Heart left ventricle (tissue), 16 donors: ENCODE measurements around the gene TTBK1. TPM values are rescaled to one million over a fixed set of nuclear protein-coding genes. Genes with fewer than 3 reads are reported as not detected.

Source experiments
- ATAC-seq, 4 donors: fragments of 200-7000 bp; cut with Tn5 transposase; one replicate each; pipeline ENCODE4 v1.9.1; 2020 to 2022; ENCODE audit warnings: moderate library complexity in 4 of 4, mild to moderate bottlenecking in 3 of 4, moderate number of reproducible peaks in 1 of 4
- DNase-seq, 5 donors: peaks; one replicate each; pipeline ENCODE4 v3.0.0-alpha.2; 2020
- H3K27ac ChIP-seq, 12 donors: fragments of 200-600 bp; sonication (generic) in 4 of 12; one replicate each; pipeline versions ENCODE4 v1.5.0 to v1.8.0; 2016 to 2022; ENCODE audit warnings: mild to moderate bottlenecking in 2 of 12
- H3K27me3 ChIP-seq, 9 donors: fragments of 200-600 bp; sonication (generic) in 2 of 9; one replicate each; pipeline versions ENCODE4 v1.5.1 to v1.8.0; 2016 to 2022; ENCODE audit warnings: mild to moderate bottlenecking in 3 of 9
- H3K36me3 ChIP-seq, 9 donors: fragments of 200-600 bp; sonication (generic) in 2 of 9; one replicate each; pipeline versions ENCODE4 v1.5.0 to v1.8.0; 2018 to 2022; ENCODE audit warnings: mild to moderate bottlenecking in 2 of 9
- H3K4me1 ChIP-seq, 12 donors: fragments of 200-600 bp; sonication (generic) in 4 of 12; one replicate each; pipeline versions ENCODE4 v1.5.0 to v1.8.0; 2016 to 2022; ENCODE audit warnings: mild to moderate bottlenecking in 3 of 12
- H3K4me3 ChIP-seq, 12 donors: fragments of 200-600 bp; sonication (generic) in 4 of 12; one replicate each; pipeline versions ENCODE4 v1.5.0 to v1.8.0; 2017 to 2022; ENCODE audit warnings: mild to moderate bottlenecking in 9 of 12, moderate library complexity in 4 of 12
- H3K9me3 ChIP-seq, 12 donors: fragments of 200-600 bp; sonication (generic) in 4 of 12; one replicate each; pipeline versions ENCODE4 v1.5.0 to v1.8.0; 2016 to 2022; ENCODE audit warnings: mild to moderate bottlenecking in 1 of 12
- POLR2A ChIP-seq, 2 donors: fragments of 450-650 bp; IDR thresholded peaks; one replicate each; pipeline ENCODE4 v1.6.1; 2017; ENCODE audit warnings: antibody characterized with exemption in 2 of 2, mild to moderate bottlenecking in 2 of 2, moderate library complexity in 2 of 2
- WGBS, 4 donors: extraction: QIAGEN DNeasy Blood & Tissue Kit in 2 of 4; methylation state at CpG; one replicate each; pipeline versions ENCODE4 v1.1.5 to v1.1.7; 2013 to 2018; 5-methylcytosine and 5-hydroxymethylcytosine counted together
- intact Hi-C, 10 donors: fragments of 100-400 bp; cut with DNase I; formaldehyde crosslinking; loops; one replicate each; pipeline versions ENCODE4 v1.11.1 to v1.14.2; 2022
- polyA plus RNA-seq, 2 donors: library from polyadenylated mRNA; stranded (reverse); fragments of 200-250 nt; gene quantifications; one replicate each; pipeline ENCODE4 v1.2.3, GENCODE V29; 2013
- total RNA-seq, 9 donors: library from RNA; depleted of rRNA in 2 of 9; stranded (reverse); fragments of >200 nt in 2 of 9; fragmentation: NEBNext Ultra II Directional in 3 of 9; extraction: Animal tissue kit (Norgen Biotek cat#: 25700) in 3 of 9; gene quantifications; one replicate each; pipeline versions ENCODE4 v1.1.0 to v1.2.4, GENCODE V29; 2016 to 2023
- TF ChIP-seq, protein P1 (sequence below), 12 donors: fragments of 200-600 bp; sonication (generic) in 4 of 12; IDR thresholded peaks; one replicate each; pipeline versions ENCODE4 v1.5.0 to v1.8.0; 2018 to 2022; ENCODE audit warnings: antibody characterized with exemption in 12 of 12, mild to moderate bottlenecking in 5 of 12
- donor health status: ischemic (EF 13 %, LVEDD 7.1; RV severe dilation, severe dysfunction).
- donor health status: healthy with polysubstance abuse.
- donor health status: DM: no; HTN: yes; CAD: no.
- donor health status: DM: no; HTN: no; CAD: no.
- donor health status: ischemic (EF 25% LVEDD 6.9; RV normal size, moderate dysfunction).
- donor health status: ischemic (EF 25% LVEDD 5.7; RV mildly dilated, moderate dysfunction).
- donor health status: healthy.
- donor health status: DM: yes; HTN: yes; CAD: no.
- donor health status: ischemic (EF 35%, LVEDD 5.7; RV mildly dilated, moderate dysfunction).
- donor health status: nonischemic (EF 11% LVEDD 7.7; RV severe dilation, severe dysfunction).
- donor health status: DM: yes; HTN: yes; CAD: no.
- donor health status: PGD.
- donor health status: ischemic (EF 29% LVEDD 5.4; RV normal size, mild dysfunction).
- donor health status: nonischemic (EF 23%, LVEDD 6.1; RV moderate dilation, normal function).

TTBK1 gene
- total and polyA plus RNA-seq, 11 donors = 0.04 to 0.52 (median 0.27) TPM

DNA sequence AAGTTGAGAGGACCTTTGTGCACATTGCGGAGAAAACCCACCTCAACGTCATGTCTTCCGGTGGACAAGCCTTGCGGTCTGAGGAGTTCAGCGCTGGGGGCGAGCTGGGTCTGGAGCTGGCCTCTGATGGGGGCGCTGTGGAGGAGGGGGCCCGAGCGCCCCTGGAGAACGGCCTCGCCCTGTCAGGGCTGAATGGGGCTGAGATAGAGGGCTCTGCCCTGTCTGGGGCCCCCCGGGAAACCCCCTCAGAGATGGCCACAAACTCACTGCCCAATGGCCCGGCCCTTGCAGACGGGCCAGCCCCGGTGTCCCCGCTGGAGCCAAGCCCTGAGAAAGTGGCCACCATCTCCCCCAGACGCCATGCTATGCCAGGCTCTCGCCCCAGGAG lies 40.2 kb downstream of the TTBK1 start:
- intact Hi-C loops = no loop called here
- peak in 1 of 5 donors; percentile 58 for DNase-seq
- Histone ChIP-seq H3K36me3 (no peaks in the 10 kb centered on the region), H3K4me3 (no peak overlapping the region), H3K4me1 (peaks cover 0 to 10% (median 0%) of the 10 kb centered on the region in 12 donors), H3K27me3 (peaks cover 0 to 30% (median 2%) of the 10 kb centered on the region in 9 donors), H3K27ac (no peak overlapping the region), H3K9me3 (no peaks in the 10 kb centered on the region)
- 88 to 96% (median 92%) methylated on average over 10 to 18 of the region's 18 CpGs for WGBS, 4 donors
- no peak for ATAC-seq
- no peak for TF ChIP-seq POLR2A (IDR thresholded peaks at IDR 0.05)
- TF ChIP-seq, protein P1, sequence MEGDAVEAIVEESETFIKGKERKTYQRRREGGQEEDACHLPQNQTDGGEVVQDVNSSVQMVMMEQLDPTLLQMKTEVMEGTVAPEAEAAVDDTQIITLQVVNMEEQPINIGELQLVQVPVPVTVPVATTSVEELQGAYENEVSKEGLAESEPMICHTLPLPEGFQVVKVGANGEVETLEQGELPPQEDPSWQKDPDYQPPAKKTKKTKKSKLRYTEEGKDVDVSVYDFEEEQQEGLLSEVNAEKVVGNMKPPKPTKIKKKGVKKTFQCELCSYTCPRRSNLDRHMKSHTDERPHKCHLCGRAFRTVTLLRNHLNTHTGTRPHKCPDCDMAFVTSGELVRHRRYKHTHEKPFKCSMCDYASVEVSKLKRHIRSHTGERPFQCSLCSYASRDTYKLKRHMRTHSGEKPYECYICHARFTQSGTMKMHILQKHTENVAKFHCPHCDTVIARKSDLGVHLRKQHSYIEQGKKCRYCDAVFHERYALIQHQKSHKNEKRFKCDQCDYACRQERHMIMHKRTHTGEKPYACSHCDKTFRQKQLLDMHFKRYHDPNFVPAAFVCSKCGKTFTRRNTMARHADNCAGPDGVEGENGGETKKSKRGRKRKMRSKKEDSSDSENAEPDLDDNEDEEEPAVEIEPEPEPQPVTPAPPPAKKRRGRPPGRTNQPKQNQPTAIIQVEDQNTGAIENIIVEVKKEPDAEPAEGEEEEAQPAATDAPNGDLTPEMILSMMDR (IDR thresholded peaks at IDR 0.05) = no peak

DNA sequence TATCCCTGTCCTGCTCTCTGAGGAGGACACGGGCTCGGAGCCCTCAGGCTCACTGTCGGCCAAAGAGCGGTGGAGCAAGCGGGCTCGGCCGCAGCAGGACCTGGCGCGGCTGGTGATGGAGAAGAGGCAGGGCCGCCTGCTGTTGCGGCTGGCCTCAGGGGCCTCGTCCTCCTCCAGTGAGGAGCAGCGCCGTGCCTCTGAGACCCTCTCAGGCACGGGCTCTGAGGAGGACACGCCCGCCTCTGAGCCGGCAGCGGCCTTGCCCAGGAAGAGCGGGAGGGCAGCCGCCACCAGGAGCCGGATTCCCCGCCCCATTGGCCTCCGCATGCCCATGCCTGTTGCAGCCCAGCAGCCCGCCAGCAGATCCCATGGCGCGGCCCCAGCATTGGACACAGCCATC lies 40.6 kb downstream of the TTBK1 start:
- 88 to 98% (median 95%) methylated on average over 5 to 27 of the region's 27 CpGs for WGBS, 4 donors
- TF ChIP-seq, protein P1 (IDR thresholded peaks at IDR 0.05) = no peak
- no peaks in the 10 kb centered on the region for H3K36me3 ChIP-seq
- H3K27me3 ChIP-seq = peaks cover 0 to 30% (median 2%) of the 10 kb centered on the region in 9 donors
- H3K9me3 ChIP-seq = no peaks in the 10 kb centered on the region
- DNase-seq = no peak
- H3K4me1 ChIP-seq = peaks cover 0 to 10% (median 0%) of the 10 kb centered on the region in 12 donors
- no peak for ATAC-seq
- intact Hi-C loops = no loop called here
- H3K27ac ChIP-seq = no peak overlapping the region
- H3K4me3 ChIP-seq = no peak overlapping the region

DNA sequence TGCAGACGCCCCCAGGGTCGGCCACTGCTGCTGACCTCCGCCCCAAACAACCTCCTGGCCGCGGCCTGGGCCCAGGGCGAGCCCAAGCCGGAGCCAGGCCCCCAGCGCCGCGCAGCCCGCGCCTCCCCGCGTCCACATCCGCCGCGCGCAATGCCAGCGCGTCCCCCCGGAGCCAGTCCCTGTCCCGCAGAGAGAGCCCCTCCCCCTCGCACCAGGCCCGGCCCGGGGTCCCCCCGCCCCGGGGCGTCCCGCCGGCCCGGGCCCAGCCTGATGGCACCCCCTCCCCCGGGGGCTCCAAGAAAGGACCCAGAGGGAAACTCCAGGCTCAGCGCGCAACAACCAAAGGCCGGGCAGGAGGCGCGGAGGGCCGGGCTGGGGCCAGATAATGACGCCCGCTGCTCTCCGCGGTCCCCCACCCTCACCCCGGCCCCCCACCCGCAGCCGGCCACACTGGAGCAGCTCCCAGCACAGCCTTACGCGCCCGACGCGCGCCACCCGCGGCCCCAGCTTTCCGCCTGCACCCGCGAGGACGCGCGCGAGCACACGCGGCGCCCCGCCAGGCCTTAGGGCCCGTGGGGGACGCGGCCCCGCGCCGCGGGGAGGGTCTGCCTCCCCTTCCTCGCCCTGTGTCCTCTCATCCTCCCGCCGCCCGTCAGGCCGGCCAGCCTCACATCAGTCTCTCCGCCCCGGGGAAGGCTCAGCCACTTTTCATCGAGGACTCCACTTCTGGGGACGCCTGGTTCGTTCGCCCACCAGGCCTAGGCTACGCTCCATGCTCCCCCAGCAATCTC lies 41.9 kb downstream of the TTBK1 start:
- peaks cover 0 to 10% (median 0%) of the 10 kb centered on the region in 12 donors for H3K4me1 ChIP-seq
- H3K36me3 ChIP-seq = no peaks in the 10 kb centered on the region
- intact Hi-C loops = no loop called here
- ATAC-seq = peak in 2 of 4 donors; percentile 6 to 40
- H3K27ac ChIP-seq = no peak overlapping the region
- TF ChIP-seq, protein P1 (IDR thresholded peaks at IDR 0.05) = no peak
- TF ChIP-seq POLR2A (IDR thresholded peaks at IDR 0.05) = no peak
- no peaks in the 10 kb centered on the region for H3K9me3 ChIP-seq
- DNase-seq = peak in 1 of 5 donors; percentile 42
- H3K27me3 ChIP-seq = peaks cover 0 to 30% (median 2%) of the 10 kb centered on the region in 9 donors
- WGBS, 4 donors = 7 to 16% (median 9%) methylated on average over 33 to 83 of the region's 83 CpGs
- peak overlapping the region in 10 of 12 donors; percentile 5 to 50 (median 35) for H3K4me3 ChIP-seq

DNA sequence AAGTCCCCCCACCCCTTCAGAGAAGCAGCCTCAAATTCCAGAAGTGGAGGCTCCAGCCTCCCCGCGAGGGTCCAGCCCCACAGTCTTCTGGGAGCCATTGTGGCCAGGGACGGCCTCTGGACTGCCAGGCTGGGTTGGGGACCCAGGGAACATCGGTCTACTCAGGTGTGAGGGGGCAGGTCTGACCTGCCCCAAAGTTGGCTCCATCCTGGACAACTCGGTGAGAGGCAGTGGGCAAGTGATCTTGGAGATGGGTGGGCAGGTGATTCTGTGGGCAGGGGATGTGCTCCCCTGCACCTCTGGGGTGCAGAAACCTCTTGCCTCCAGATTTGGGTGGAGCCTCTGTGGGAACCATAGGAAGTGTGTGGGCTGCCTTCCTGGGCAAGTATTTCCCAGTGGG lies 42.6 kb downstream of the TTBK1 start:
- peak in 1 of 5 donors; percentile 46 for DNase-seq
- intact Hi-C loops = no loop called here
- peaks cover 0 to 30% (median 2%) of the 10 kb centered on the region in 9 donors for H3K27me3 ChIP-seq

More for the DNA sequence above, 42.6 kb downstream of the TTBK1 start:
- ATAC-seq = no peak
- Histone ChIP-seq H3K4me3 (no peak overlapping the region), H3K4me1 (peaks cover 0 to 10% (median 0%) of the 10 kb centered on the region in 12 donors), H3K36me3 (no peaks in the 10 kb centered on the region), H3K27ac (no peak overlapping the region), H3K9me3 (no peaks in the 10 kb centered on the region)
- TF ChIP-seq POLR2A (IDR thresholded peaks at IDR 0.05) = no peak
- TF ChIP-seq, protein P1 (IDR thresholded peaks at IDR 0.05) = no peak
- WGBS, 4 donors = 82 to 88% (median 86%) methylated on average over 1 to 5 of the region's 5 CpGs
